Loucy (cell line): ENCODE results near the gene AMN.

Experiments
- H2AFZ ChIP-seq: fragments of 200-600 bp; sonication (generic); 2 replicates; pipeline ENCODE4 v1.6.0; 2016; ENCODE audit warnings: antibody characterized with exemption, mild to moderate bottlenecking, low read length, moderate library complexity
- H3F3A ChIP-seq: fragments of 200-600 bp; 2 replicates; pipeline ENCODE4 v1.6.0; 2016; ENCODE audit warnings: antibody characterized with exemption, low read depth, mild to moderate bottlenecking
- H3K27me3 ChIP-seq: fragments of 200-600 bp; sonication (generic); 2 replicates; pipeline ENCODE4 v1.6.1; 2014; ENCODE audit warnings: low read length, mild to moderate bottlenecking; ENCODE audit not compliant: insufficient read depth, poor library complexity, severe bottlenecking
- H3K36me3 ChIP-seq: fragments of 200-600 bp; sonication (generic); 2 replicates; pipeline ENCODE4 v1.6.1; 2016; ENCODE audit warnings: low read length; ENCODE audit not compliant: insufficient read depth
- H3K4me1 ChIP-seq: fragments of 200-600 bp; sonication (generic); 2 replicates; pipeline ENCODE4 v1.5.1; 2014; ENCODE audit warnings: low read length, mild to moderate bottlenecking; ENCODE audit not compliant: insufficient read depth, poor library complexity, severe bottlenecking
- H3K4me2 ChIP-seq: fragments of 200-600 bp; sonication (generic); 2 replicates; pipeline ENCODE4 v1.6.0; 2014; ENCODE audit warnings: antibody characterized with exemption, low read length, low read depth, mild to moderate bottlenecking; ENCODE audit not compliant: poor library complexity, severe bottlenecking
- H3K4me3 ChIP-seq: fragments of 200-600 bp; sonication (generic); 2 replicates; pipeline ENCODE4 v1.5.1; 2014; ENCODE audit warnings: low read length, mild to moderate bottlenecking, mixed read lengths; ENCODE audit not compliant: poor library complexity, severe bottlenecking
- H3K79me2 ChIP-seq: fragments of 200-600 bp; sonication (generic); 2 replicates; pipeline ENCODE4 v1.6.1; 2014; ENCODE audit warnings: low read length; ENCODE audit not compliant: insufficient read depth
- H3K9ac ChIP-seq: fragments of 200-600 bp; sonication (generic); 2 replicates; pipeline ENCODE4 v1.6.0; 2014; ENCODE audit warnings: mild to moderate bottlenecking, low read depth, low read length, moderate library complexity; ENCODE audit not compliant: poor library complexity, severe bottlenecking
- H3K9me2 ChIP-seq: fragments of 200-600 bp; sonication (generic); replicated peaks from 2 replicates; pipeline ENCODE4 v1.6.1; 2016; ENCODE audit warnings: low read depth, low read length, mixed read lengths
- H3K9me3 ChIP-seq: fragments of 200-600 bp; sonication (generic); 2 replicates; pipeline ENCODE4 v1.6.1; 2014; ENCODE audit warnings: mild to moderate bottlenecking, antibody characterized with exemption, low read length, low read depth; ENCODE audit not compliant: insufficient read depth
- H4K20me1 ChIP-seq: fragments of 200-600 bp; sonication (generic); 2 replicates; pipeline ENCODE4 v1.6.0; 2014; ENCODE audit warnings: antibody characterized with exemption, low read length, mild to moderate bottlenecking; ENCODE audit not compliant: insufficient read depth, poor library complexity, severe bottlenecking
- EZH2phosphoT487 ChIP-seq: fragments of 200-600 bp; IDR thresholded peaks from 2 replicates; pipeline ENCODE4 v1.6.1; 2018; ENCODE audit warnings: antibody characterized with exemption, mild to moderate bottlenecking, moderate library complexity, borderline replicate concordance
- TF ChIP-seq, protein P1 (sequence below): fragments of 200-600 bp; sonication (generic); conservative IDR thresholded peaks from 2 replicates; pipeline ENCODE4 v1.5.1; 2014; ENCODE audit warnings: mild to moderate bottlenecking, antibody characterized with exemption, low read length

Gene AMN

DNA sequence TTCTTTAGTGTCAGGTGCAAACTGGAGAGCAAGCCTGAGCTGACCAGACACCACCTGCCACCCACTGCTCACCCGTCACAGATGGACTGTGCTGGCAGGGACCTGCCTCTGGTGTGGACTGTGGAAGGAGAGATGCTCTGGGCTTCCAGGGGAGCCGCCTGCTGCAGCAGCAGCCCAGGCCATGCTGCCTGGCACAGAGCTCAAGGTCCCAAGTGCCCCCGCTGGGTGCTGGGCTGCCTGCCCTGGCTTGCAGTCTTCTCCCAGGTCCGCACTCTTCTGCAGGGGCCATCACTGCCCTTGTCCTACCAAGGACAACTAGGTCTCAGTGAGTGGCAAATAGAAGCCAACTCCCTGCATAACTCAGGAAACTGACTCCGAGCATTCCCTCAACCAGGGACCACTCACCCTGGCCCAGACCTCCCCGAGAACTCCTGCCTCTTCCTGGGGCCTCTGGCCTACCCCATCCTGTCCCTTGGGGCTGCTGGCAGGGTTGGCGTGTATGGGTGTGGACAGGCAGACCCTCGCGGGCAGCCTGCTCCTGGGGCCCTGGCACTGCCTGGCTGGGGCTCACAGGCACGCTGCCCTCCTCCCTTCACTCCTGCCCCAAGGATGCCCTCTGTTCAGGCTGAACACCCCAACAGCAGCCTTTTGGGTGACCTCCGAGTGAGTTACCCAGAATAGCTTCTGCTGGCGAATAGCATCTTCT is 9.3 kb downstream of the AMN start:
- Histone ChIP-seq H2AFZ (no peak overlapping the region), H3K9me2 (no peaks in the 10 kb centered on the region), H3K79me2 (no peaks in the 10 kb centered on the region), H3K9me3 (no peaks in the 10 kb centered on the region), H3K4me3 (no peak overlapping the region), H3K27me3 (no peaks in the 10 kb centered on the region), H4K20me1 (no peaks in the 10 kb centered on the region), H3F3A (no peaks in the 10 kb centered on the region), H3K4me1 (peaks cover 10% of the 10 kb centered on the region), H3K4me2 (no peak overlapping the region), H3K36me3 (no peaks in the 10 kb centered on the region), H3K9ac (no peak overlapping the region)
- no peak for TF ChIP-seq EZH2phosphoT487
- TF ChIP-seq, protein P1, sequence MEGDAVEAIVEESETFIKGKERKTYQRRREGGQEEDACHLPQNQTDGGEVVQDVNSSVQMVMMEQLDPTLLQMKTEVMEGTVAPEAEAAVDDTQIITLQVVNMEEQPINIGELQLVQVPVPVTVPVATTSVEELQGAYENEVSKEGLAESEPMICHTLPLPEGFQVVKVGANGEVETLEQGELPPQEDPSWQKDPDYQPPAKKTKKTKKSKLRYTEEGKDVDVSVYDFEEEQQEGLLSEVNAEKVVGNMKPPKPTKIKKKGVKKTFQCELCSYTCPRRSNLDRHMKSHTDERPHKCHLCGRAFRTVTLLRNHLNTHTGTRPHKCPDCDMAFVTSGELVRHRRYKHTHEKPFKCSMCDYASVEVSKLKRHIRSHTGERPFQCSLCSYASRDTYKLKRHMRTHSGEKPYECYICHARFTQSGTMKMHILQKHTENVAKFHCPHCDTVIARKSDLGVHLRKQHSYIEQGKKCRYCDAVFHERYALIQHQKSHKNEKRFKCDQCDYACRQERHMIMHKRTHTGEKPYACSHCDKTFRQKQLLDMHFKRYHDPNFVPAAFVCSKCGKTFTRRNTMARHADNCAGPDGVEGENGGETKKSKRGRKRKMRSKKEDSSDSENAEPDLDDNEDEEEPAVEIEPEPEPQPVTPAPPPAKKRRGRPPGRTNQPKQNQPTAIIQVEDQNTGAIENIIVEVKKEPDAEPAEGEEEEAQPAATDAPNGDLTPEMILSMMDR, result no peak

DNA sequence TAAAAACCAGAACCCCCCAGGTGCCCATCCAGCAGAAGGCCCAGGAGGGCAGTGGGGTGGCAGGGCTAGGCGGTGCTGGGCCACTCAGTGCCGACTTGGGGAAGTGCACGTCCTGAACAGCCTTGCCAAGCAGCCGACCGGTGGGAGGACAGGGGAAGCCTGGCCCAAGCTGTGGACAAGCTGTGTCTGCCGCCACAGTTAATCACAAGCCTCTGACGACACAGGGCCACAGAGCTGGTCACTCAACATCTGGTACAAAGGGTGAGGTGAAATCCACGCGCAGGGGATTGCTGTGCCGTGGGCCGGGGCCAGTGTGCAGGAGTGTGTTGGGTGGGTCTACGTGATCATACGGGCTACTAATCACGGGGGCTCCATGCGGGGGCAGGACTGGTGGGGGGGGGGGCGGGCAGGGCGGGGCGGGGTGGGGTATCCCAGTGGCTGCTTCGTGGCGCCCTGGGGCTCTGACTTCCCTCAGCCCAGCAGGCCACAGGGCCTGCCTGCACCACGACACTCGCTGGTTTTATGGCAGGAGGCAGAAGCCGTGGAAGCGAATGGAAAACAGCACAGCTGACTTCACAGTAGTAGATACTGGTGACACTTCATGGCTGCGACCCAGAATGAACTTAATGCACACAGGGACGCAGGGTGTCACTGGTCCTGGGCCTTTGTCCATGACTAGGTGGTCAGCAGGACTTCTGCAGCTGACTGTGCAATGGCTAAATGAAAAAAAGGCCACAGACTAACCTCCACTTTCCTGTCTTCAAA is 10.2 kb downstream of the AMN start:
- Histone ChIP-seq H2AFZ (no peak overlapping the region), H3K36me3 (no peaks in the 10 kb centered on the region), H3F3A (no peaks in the 10 kb centered on the region), H3K9me2 (no peaks in the 10 kb centered on the region), H3K4me3 (no peak overlapping the region), H3K9me3 (no peaks in the 10 kb centered on the region), H4K20me1 (no peaks in the 10 kb centered on the region), H3K4me1 (peaks cover 10% of the 10 kb centered on the region), H3K79me2 (no peaks in the 10 kb centered on the region), H3K4me2 (no peak overlapping the region), H3K27me3 (no peaks in the 10 kb centered on the region), H3K9ac (no peak overlapping the region)
- TF ChIP-seq EZH2phosphoT487, result no peak
- TF ChIP-seq, protein P1, result no peak

DNA sequence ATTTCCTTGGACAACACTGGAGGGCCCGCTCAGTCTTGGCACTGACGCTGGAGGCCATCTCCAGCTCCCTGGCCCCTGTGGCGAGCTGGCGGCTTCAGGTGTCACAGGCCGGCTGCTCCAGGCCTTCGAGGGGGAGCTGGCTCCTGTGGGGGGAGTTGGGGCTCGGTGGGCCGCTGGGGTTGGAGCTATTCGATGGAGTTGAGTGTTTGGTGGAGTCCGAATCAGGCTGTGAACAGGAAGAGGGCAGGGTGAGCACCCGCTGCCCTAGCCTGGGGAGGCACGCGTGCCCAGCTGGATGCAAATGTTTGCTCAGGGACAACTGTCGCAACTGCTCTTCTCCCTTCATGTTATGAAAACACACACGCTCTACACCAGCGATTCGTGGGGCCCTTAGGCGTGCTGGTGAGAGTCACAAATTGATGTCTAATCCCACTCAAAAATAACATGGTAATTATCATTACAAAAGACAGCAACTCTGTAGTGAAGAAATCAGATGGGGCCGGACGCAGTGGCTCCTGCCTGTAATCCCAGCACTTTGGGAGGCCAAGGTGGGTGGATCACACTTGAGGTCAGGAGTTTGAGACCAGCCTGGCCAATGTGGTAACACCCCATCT is 11.3 kb downstream of the AMN start:
- Histone ChIP-seq H3K9me3 (no peaks in the 10 kb centered on the region), H2AFZ (no peak overlapping the region), H3K79me2 (no peaks in the 10 kb centered on the region), H4K20me1 (no peaks in the 10 kb centered on the region), H3K9ac (no peak overlapping the region), H3K4me1 (peaks cover 1% of the 10 kb centered on the region), H3K27me3 (no peaks in the 10 kb centered on the region), H3K36me3 (no peaks in the 10 kb centered on the region), H3K4me2 (no peak overlapping the region), H3K9me2 (no peaks in the 10 kb centered on the region), H3K4me3 (no peak overlapping the region), H3F3A (no peaks in the 10 kb centered on the region)
- TF ChIP-seq EZH2phosphoT487, result no peak
- TF ChIP-seq, protein P1, result no peak
